GM12873 (cell line): ENCODE measurements around the gene P2RX4.

Experiments
- TF ChIP-seq, protein P1 (sequence below): IDR thresholded peaks from 2 replicates; pipeline ENCODE4 v1.5.1; 2012; ENCODE audit warnings: low read depth, mild to moderate bottlenecking, moderate library complexity, low read length, control low read depth; ENCODE audit not compliant: insufficient read depth; ENCODE audit errors: missing control alignments

The P2RX4 gene

DNA sequence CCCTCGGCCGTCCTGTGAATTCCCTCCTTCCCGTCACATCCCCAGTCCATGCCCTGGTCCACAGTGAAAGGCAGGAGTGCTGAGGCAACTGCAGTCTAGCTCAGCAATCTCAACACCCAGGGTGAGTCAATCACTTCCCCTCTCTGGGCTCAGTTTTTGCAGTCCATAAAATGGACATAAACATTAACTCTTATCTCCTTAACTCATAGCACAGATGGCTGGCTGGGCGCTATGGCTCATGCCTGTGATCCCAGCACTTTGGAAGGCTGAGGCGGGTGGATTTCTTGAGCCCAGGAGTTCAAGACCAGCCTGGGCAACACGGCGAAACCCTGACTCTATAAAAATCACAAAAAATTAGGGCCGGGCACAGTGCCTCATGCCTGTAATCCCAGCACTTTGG is 54.2 kb downstream of the P2RX4 start:
- TF ChIP-seq, protein P1, sequence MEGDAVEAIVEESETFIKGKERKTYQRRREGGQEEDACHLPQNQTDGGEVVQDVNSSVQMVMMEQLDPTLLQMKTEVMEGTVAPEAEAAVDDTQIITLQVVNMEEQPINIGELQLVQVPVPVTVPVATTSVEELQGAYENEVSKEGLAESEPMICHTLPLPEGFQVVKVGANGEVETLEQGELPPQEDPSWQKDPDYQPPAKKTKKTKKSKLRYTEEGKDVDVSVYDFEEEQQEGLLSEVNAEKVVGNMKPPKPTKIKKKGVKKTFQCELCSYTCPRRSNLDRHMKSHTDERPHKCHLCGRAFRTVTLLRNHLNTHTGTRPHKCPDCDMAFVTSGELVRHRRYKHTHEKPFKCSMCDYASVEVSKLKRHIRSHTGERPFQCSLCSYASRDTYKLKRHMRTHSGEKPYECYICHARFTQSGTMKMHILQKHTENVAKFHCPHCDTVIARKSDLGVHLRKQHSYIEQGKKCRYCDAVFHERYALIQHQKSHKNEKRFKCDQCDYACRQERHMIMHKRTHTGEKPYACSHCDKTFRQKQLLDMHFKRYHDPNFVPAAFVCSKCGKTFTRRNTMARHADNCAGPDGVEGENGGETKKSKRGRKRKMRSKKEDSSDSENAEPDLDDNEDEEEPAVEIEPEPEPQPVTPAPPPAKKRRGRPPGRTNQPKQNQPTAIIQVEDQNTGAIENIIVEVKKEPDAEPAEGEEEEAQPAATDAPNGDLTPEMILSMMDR: no peak

DNA sequence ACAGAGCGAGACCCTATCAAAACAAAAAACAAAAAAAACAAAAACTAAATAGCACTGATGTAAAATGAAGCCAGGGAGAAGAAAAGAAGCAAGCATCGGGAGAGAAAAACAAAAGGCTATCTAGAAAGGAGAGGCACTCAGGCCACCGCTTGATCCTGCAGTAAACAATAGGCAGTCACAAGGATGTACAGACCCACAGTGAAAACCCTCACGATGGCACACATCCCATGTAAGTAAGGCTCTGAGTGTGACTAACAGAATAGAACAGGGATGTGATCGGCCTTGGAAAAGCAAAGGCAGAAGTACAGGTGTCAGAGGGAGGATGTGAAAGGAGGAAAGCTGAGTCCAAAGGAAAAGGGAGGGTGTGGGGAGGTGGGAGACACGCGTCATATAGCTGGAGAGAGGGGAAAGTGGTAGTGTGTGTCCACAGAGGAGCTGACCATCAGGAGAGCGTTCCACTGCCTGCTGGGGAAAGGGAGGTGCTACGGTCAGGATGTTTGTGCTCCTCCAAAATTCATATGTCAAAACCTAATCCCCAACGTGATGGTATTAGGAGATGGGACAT is 55.1 kb downstream of the P2RX4 start:
- TF ChIP-seq, protein P1: no peak

DNA sequence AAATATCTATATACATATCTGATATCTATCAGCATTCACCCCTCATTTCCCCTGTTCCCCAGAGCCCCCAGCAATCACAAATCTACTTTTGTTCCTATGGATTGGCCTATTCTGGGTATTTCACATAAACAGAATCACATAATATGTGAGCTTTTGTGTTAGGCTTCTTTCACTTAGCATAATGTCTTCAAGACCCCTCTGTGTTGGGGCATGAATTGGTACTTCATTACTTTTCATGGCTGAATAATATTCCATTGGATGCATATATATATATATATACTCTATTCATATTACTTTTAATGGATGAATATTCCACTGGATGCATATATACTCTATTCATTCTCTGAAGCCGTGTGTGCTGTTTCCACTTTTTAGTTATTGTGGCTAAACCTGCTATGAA is 57.9 kb downstream of the P2RX4 start:
- TF ChIP-seq, protein P1: no peak

DNA sequence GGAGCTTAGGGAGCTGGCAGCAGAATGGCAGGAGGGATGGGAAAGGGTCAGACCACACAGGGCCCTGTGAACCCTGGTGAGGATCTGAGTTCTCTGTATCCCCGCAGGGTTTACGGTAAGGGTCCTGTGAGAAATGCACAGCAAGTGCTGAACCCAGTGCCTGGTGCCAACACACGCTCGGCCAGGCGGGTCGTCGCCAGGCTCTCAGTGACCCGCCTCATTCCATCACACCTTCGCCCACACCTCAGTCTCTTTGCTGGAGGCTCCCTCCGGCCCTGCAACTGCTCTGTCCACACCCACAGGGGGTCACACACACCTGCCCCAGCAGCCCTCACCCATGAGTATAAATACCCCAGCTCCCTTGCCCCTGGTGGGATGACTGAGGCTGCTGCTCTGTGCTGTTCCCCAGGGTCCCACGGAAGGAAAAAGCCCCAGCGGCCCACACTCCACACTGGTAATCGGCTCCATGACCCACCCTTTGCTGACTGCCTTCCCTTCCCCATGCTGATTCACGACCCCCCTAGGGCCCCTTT is 63.5 kb downstream of the P2RX4 start:
- TF ChIP-seq, protein P1: no peak

DNA sequence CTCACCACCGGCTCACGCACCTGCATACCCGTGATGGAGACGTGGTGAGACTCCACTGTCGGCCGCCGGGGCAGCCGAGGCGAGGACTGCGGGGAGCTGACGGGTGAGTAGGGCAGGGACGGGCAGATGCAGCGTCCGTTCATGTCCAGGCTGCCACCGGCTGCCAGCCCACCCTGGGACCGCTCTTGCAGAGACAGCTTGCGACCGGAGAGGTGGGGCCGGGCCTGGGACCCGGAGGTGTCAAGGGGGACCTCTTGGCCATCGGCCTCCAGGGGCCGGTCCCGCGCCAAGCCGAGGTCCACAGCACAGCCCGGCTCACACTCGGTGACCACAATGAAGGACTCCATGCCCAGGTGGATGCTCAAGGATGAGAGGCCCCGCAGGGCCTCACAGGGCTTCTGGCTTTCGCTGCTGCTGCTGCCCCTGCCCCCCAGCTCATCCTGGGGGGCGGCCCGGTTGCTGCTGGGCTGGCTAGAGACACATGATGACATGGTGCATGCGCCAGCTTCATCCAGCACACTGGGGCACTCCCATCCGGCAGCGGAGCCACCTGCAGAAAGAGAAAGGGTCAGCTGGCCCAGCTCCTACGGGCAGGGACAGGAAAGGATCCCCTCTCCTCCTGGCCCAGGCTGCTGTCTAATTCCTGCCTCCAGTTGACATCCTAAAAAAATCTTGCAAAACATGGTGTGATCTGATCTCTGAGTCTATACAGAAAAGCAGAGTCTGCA is 64.3 kb downstream of the P2RX4 start:
- TF ChIP-seq, protein P1: no peak

DNA sequence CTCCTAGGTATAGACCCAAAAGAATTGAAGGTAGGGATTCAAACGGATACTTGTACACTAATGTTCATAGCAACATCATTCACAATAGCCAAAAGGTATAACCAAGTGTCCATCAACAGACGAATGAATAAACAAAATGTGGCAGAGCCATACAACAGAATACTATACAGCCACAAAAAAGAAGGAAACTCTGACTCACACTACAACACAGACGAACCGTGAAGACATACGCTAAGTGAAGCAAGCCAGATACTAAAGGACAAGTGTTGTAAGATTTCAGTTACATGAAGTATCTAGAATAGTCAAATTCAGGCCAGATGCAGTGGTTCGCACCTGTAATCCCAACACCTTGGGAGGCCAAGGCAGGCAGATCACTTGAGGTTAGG is 67.4 kb downstream of the P2RX4 start:
- TF ChIP-seq, protein P1: no peak

DNA sequence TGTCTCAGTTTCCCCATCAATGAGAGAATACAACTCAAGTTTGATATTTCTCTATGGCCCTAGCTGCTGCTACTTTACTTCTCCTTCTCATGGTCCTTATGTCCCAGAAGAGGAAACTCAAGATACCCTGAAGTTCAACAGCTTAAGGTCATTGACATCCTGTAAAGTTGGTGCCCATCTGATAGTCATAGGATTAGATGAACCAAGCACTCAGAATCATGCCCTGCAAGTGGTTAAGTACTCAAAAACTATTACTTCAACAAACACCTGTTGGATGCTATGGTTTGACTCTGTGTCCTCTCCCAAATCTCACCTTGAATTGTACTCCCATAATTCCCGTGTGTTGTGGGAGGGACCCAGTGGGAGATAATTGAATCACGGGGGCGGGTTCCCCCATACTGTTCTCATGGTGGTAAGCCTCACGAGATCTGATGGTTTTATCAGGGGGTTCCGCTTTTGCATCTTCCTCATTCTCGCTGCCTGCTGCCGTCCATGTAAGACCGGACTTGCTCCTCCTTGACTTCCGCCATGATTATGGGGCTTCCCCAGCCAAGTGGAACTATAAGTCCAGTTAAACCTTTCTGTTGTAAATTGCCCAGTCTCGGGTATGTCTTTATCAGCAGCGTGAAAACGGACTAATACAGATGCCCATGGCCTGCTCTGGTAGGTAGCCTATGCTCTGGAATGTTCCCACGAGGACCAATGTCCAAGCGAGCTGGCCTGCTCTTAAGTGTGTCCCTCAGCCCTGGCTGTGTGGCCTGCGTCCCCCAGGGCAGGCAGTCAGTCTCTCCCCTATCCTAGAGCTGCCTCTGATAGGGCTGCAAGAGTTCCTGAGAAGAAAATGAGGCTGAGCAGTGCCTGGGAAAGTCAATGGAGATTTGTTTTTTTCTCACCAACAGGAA is 68.5 kb downstream of the P2RX4 start:
- TF ChIP-seq, protein P1: no peak
